Stimulated activated CD8-positive, alpha-beta memory T cell treated with anti-CD3 and anti-CD28 coated beads, Interleukin-15, amount 100 ng/mL, for 1 hour (primary cell): ENCODE results near the gene ADARB2.
"Not testable (repeated sequence)": the region's sequence is repeated elsewhere in the genome, so short reads cannot be mapped to it uniquely, and the experiment has no call there.

ENCODE experiments used
- DNase-seq: peaks from one replicate; pipeline ENCODE4 v3.0.0-alpha.2; 2020; ENCODE audit warnings: low read depth

ADARB2 gene

DNA sequence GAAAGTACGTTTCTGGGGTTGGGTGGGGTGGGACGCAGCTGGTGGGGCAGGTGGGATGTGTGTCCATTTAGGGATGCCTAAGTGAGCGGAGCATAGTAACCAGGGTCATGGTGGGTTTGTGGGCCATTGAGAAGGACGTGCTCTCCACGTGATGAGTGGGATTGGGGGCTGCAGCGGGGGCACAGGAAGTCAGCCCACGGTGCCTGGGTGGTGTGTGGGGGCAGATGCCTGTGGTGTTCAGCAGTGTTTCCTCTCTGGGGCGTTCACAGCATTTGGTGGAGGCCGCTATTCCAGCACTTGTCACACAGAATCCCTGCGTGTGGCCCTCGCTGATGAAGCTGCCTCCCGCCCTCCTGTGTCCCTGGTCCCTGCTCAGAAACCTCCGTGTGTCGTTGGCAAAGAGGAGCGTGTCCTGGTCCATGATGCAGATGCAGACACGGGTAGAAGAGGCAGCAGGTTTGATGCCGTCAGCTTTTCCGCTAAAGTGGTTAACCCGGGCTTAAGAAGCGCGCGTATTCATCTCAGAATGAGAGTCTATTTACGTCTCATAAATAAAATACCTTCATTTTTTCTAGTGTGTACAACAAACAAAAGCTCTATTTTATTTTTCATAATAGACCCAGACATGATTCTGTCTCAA, 274.2 kb downstream of the ADARB2 start:
- no peak for DNase-seq

DNA sequence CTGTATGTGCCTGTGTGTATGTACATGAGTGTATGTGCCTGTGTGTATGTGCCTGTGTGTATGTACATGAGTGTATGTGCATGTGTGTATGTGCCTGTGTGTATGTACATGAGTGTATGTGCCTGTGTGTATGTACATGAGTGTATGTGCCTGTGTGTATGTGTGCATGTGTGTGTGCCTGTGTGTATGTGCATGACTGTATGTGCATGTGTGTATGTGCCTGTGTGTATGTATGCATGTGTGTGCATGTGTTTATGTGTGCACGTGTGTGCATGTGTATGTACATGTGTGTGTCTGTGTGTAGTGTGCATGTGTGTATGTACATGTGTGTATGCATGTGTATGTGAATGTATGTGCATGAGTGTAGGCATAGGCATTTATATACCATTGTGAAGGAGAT, 274.8 kb downstream of the ADARB2 start:
- DNase-seq: no peak

- DNase-seq: no peak
Observed at GRCh38 chr10:1462032-1462431, 275.3 kb downstream of the ADARB2 start.

DNA sequence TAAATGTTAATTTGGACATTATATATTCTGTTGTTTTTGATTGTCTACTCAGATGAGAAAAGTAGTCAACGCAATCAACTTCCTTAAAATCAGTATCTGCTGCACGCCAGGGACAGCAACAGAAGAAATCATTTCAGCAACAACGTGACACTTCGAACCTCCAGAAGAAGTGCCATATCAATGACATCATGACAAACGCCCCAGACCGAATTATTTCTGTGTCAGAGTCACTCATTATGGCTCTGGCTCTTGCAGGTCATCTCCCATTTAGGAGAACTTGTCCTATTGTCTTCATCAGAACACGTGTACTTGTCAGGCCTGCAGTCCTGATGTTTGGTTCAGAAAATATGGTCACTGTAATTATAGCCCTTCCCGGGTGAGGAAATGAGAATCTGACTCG, 276.3 kb downstream of the ADARB2 start:
- no peak for DNase-seq

DNA sequence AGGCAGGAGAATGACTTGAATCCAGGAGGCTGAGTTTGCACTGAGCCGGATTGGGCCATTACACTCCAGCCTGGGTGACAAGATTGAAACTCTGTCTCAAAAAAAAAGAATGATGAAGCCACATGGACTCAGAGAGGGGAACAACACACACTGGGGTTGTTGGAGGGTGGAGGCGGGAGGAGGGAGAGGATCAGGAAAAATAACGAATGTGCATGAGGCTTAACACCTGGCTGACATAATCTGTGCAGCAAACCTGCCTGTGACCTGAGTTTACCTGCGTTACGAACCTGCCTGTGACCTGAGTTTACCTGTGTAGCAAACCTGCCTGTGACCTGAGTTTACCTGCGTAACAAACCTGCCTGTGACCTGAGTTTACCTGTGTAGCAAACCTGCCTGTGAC, 277.7 kb downstream of the ADARB2 start:
- DNase-seq: not testable (repeated sequence)

DNA sequence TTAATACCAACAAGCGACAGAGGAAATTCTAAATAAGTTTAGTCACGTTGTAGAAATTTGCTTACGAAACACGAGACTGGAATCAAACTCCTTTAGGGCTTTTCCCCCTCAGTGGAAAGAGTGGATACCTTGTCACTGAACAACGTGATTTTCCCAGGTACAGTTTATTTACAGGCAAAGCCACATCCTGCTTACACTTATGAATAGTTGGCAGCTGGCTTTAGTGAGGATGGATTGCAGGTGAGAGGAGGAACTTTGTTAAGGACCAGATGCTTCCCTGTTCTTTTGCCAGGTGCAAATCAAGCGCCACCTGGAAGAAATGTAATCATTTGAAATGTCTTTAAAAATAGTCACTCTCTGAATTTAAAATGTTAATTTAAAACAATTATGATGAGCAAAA, 282.4 kb downstream of the ADARB2 start:
- DNase-seq: no peak

- DNase-seq: no peak
Observed at GRCh38 chr10:1454428-1454827, 282.9 kb downstream of the ADARB2 start.

DNA sequence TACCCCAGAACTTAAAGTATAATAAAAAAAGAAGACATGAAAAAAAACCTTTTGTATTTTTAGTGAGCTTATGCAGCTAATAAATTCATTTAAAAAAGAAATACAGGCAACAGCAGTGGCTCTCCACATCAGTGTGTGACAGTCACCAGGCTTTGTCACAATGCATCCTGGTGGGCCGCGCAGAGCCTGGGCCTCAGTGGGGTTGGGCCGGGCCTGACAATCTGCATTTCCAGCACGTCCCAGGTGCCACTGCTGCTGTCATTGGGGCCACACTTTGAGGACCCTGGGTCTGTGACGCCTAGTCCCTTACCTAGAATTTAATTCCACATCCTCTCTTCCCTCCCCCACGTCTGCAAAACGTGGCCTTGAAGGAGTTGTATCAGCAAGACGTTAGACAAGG, 284.5 kb downstream of the ADARB2 start:
- DNase-seq: no peak

GRCh38 chr10:1451941-1452340, 285.4 kb downstream of the ADARB2 start:
- no peak for DNase-seq

DNA sequence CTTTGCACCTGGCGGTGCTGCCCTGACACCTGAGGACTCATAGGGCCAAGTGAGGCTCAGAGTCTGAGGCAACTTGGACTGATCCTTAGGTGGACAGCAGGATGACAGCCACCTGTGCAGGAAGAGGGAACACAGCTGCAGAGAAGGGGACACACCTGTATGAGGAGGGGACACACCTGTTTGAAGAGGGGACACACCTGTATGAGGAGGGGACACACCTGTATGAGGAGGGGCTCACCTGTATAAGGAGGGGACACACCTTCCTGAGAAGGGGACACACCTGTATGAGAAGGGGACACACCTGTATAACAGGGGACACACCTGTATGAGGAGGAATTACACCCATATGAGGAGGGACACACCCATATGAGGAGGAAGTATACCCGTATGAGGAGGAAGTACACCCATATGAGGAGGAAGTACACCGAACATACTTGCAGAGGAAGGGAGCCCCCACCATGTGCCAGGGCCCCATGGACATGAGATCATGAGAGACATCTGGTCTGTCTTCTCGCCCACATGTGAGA, 285.9 kb downstream of the ADARB2 start:
- no peak for DNase-seq

- DNase-seq: no peak
Observed at GRCh38 chr10:1449572-1450205, 287.6 kb downstream of the ADARB2 start.

- DNase-seq: no peak
Observed at GRCh38 chr10:1449021-1449420, 288.3 kb downstream of the ADARB2 start.

- no peak for DNase-seq
Observed at GRCh38 chr10:1448252-1448930, 288.9 kb downstream of the ADARB2 start.

- DNase-seq: no peak
Observed at GRCh38 chr10:1444826-1445225, 292.5 kb downstream of the ADARB2 start.

- DNase-seq: no peak
Observed at GRCh38 chr10:1440897-1441296, 296.4 kb downstream of the ADARB2 start.

- DNase-seq: no peak
Observed at GRCh38 chr10:1434912-1435692, 302.2 kb downstream of the ADARB2 start.

DNA sequence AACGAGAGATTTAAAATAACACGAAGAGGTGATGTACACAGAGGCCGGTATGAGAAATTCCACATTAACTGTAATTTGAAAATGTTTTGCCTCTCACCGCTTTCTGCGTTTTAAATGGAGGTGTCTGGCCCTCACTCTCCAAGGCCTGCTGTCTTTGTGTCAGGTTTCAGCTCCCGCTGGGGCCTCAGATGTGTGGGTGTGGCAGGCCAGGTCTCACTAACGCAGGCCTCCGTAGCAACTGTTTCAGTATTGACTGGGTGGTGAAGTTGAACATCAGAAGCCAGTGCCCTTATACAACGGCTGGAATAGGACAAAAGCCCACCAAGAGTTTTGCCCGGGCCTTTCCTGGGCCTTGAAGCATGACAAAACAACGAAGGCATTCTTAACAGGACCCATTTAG, 303.1 kb downstream of the ADARB2 start:
- no peak for DNase-seq

GRCh38 chr10:1432161-1432560, 305.2 kb downstream of the ADARB2 start:
- no peak for DNase-seq

DNA sequence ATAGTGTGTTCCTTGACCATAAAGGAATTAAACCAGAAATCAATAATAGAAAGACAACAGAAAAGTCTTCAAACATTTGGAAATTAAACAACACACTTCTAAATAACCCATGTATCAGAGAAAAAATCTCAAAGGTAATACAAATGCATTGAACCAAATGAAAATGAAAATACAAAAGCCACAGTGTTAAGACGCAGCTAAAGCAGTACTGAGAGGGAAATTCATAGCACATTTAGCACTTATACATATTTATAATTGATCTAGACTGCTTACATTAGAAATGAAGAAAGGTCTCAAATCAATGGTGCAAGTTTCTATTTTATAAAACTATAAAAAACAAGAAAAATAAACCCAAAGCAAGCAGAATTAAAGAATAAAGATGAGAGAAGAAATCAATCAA, 306.1 kb downstream of the ADARB2 start:
- no peak for DNase-seq

DNA sequence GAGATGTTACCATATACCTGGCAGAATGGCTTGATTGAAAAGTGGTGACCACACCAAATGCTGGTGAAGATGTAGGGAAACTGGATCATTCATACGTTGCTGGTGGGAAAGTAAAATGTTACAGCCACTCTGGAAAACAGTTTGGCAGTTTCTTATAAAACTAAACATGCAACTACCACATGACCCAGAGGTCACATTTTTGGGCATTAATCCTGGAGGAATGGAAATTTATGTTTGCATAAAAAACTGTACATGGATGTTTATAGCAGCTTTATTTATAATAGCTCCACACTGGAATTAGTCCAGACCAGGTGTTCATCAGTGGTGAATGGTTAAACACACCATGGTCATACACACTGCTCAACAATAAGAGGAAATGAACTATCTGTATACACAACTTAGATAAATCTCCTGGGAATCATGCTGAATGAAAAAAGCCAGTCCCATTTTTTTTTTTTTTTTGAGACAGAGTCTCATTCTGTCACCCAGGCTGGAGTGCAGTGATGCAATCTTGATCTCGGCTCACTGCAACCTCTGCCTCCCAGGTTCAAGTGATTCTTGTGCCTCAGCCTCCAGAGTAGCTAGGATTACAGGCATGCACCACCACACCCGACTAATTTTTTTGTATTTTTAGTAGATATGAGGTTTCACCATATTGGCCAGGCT, 309.7 kb downstream of the ADARB2 start:
- not testable (repeated sequence) for DNase-seq

- DNase-seq: no peak
Observed at GRCh38 chr10:1426786-1427185, 310.5 kb downstream of the ADARB2 start.

DNA sequence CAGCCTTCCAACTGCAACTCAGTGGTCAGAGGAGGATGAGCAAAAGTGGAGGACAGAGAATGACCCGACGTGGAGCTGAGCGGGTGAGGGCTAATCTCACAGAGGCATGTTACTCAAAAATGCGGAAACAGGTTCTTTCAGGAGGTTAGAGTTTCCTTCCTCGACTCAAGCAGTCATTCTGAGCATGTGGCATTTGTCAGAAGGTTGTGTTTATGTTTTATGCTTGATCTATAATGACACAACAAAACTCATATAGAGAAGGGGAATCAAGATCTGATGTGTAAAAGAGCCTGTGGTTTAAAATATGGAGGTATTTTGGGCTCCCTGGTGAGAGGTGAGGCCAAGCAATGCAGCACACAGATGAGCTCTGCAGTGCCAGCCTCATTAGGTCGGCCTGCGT, 311.4 kb downstream of the ADARB2 start:
- no peak for DNase-seq
